Testis (tissue), 3 donors: Measurements from ENCODE around the gene PRRT2. TPM values are rescaled to one million over a fixed set of nuclear protein-coding genes. Genes with fewer than 3 reads are reported as not detected.
"Not testable (repeated sequence)": the region's sequence is repeated elsewhere in the genome, so short reads cannot be mapped to it uniquely, and the experiment has no call there.

ENCODE experiments used
- DNase-seq: peaks from one replicate; pipeline ENCODE4 v3.0.0-alpha.2; 2019
- H3K27ac ChIP-seq, 2 donors: fragments of 200-600 bp; sonication (generic); one replicate each; pipeline ENCODE4 v1.5.1; 2019
- H3K27me3 ChIP-seq: fragments of 200-600 bp; sonication (generic); one replicate; pipeline ENCODE4 v1.5.1; 2019
- H3K36me3 ChIP-seq: fragments of 200-600 bp; sonication (generic); one replicate; pipeline ENCODE4 v1.5.1; 2017; ENCODE audit warnings: low read depth; ENCODE audit errors: missing control alignments
- H3K4me1 ChIP-seq: fragments of 200-600 bp; sonication (generic); one replicate; pipeline ENCODE4 v1.5.1; 2019
- H3K4me3 ChIP-seq, 2 donors: fragments of 200-600 bp; sonication (generic); one replicate each; pipeline ENCODE4 v1.5.1; 2017 to 2019
- H3K9me3 ChIP-seq: fragments of 200-600 bp; sonication (generic); one replicate; pipeline ENCODE4 v1.5.1; 2017
- POLR2A ChIP-seq: fragments of 450-650 bp; IDR thresholded peaks from one replicate; pipeline ENCODE4 v1.6.1; 2017; ENCODE audit warnings: antibody characterized with exemption, mild to moderate bottlenecking, moderate library complexity
- WGBS, 2 donors: methylation state at CpG; one replicate each; pipeline ENCODE4 v1.1.5; 2018; 5-methylcytosine and 5-hydroxymethylcytosine counted together
- intact Hi-C: fragments of 100-400 bp; cut with DNase I; formaldehyde crosslinking; loops from one replicate; pipeline ENCODE4 v1.15.1; 2023; ENCODE audit warnings: low total_unique reads
- polyA plus RNA-seq: library from polyadenylated mRNA; stranded (reverse); fragments of 350-450 nt; fragmentation: Illumina TruSeq; extraction: RNeasy Lipid Tissue Mini Kit (QIAGEN cat#74804); gene quantifications from one replicate; pipeline ENCODE4 v1.2.3, GENCODE V29; 2014; ENCODE audit warnings: low read depth, low replicate concordance; ENCODE audit not compliant: insufficient read depth
- total RNA-seq, 2 donors: library from RNA; depleted of rRNA; stranded (reverse); fragments of >200 nt; gene quantifications; one replicate each; pipeline ENCODE4 v1.2.3, GENCODE V29; 2016
- TF ChIP-seq, protein P1 (sequence below), 3 experiments: fragments of 450-650 bp in 2 of 3; fragments of 200-600 bp in 1 of 3; sonication (generic) in 1 of 3; IDR thresholded peaks; one replicate each; pipeline ENCODE4 v1.5.1; 2016 to 2019; ENCODE audit warnings: antibody characterized with exemption in 3 of 3, mild to moderate bottlenecking in 2 of 3, moderate library complexity in 1 of 3

The PRRT2 gene
- total and polyA plus RNA-seq, 3 donors from 2014 or later: 8.0 to 18.0 (median 13.3) TPM

DNA sequence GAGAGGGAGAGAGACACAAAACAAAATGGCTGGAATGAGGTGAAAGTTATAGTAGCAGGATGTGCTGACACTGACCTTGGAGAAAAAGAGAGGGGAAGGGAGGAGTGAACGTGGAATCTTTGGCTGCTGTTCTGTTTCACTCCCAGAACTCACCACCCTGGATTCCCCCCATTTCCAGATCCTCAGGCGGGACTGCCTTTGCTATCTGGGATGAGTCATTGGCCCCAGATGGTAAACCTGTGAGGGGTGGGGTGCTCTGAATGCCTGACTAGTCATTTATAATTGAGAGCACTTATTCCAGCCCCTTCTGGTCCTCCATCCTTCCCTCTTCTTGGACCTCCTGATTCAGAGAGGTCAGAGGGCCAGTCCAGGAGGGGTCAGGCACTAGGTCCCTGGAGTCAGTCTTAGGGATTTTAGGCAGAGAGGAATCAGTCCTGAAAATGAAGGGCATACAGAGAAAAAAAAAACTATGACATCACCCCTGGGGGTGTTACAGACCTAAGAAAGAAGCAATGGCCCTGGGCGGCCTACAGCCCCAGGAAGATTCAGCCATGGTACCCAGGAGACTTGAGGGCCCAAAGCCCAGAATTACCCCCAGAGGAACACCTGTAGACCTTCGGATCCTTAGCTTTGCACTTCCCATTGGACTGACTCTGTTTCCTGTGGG, 36.1 kb upstream of the PRRT2 start:
- WGBS, 2 donors: 56 to 62% methylated on average over 3 to 4 of the region's 4 CpGs
- Histone ChIP-seq H3K36me3 (no peaks in the 10 kb centered on the region), H3K4me1 (no peaks in the 10 kb centered on the region), H3K9me3 (no peaks in the 10 kb centered on the region), H3K27ac (no peak overlapping the region), H3K27me3 (no peaks in the 10 kb centered on the region), H3K4me3 (no peak overlapping the region)
- TF ChIP-seq, protein P1, sequence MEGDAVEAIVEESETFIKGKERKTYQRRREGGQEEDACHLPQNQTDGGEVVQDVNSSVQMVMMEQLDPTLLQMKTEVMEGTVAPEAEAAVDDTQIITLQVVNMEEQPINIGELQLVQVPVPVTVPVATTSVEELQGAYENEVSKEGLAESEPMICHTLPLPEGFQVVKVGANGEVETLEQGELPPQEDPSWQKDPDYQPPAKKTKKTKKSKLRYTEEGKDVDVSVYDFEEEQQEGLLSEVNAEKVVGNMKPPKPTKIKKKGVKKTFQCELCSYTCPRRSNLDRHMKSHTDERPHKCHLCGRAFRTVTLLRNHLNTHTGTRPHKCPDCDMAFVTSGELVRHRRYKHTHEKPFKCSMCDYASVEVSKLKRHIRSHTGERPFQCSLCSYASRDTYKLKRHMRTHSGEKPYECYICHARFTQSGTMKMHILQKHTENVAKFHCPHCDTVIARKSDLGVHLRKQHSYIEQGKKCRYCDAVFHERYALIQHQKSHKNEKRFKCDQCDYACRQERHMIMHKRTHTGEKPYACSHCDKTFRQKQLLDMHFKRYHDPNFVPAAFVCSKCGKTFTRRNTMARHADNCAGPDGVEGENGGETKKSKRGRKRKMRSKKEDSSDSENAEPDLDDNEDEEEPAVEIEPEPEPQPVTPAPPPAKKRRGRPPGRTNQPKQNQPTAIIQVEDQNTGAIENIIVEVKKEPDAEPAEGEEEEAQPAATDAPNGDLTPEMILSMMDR (IDR thresholded peaks at IDR 0.05): no peak
- no peak for TF ChIP-seq POLR2A
- no peak for DNase-seq
- intact Hi-C loops: no loop called here

DNA sequence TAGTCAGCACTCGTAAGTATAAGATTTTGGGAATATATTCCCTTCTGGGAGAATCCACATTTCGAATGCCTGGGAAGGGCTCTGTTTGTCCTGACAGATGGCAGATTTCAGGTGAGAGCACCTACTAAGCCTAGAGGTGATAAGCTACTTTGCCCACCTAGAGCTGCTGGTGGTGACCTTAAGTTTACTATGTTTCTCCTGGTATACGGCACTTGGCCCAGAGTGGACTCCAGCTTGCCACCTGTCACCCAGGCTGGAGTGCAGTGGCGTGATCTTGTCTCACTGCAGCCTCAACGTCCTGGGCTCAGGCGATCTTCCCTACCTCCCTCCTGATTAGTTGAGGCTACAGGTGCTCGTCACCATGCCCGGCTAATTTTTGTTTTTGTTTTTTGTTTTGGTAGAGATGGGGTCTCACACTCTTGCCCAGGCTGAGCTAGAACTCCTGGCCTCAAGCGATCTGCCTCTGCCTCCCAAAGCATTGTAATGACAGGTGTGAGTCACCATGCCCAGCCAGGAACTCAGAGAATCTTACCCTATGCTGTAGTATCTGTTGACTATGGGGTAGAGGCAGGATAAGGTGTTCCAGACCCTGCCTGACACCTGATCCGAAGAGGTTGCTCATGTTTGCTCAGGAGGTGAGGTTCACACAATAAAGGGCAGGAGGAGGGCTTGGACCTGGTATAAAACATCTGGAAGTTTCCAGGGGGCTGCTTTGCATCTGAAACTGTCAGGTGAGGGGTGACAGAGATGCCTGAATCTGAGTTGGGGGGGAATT, 34.2 kb upstream of the PRRT2 start, which contains the start of gene ZG16:
Gene ZG16, plus strand, starts transcription at position 681 of the 775 bp plus-strand sequence. CDS start 1,011 bp downstream, outside the sequence.
- Histone ChIP-seq H3K27me3 (no peaks in the 10 kb centered on the region), H3K36me3 (no peaks in the 10 kb centered on the region), H3K4me1 (no peaks in the 10 kb centered on the region), H3K9me3 (no peaks in the 10 kb centered on the region), H3K27ac (no peak within 1 kb of the TSS), H3K4me3 (no peak within 1 kb of the TSS)
- intact Hi-C loops: no loop called here
- no peak for DNase-seq
- TF ChIP-seq, protein P1 (IDR thresholded peaks at IDR 0.05): no peak
- no peak for TF ChIP-seq POLR2A
- WGBS, 2 donors: 79 to 88% methylated on average over 9 to 10 of the region's 10 CpGs

DNA sequence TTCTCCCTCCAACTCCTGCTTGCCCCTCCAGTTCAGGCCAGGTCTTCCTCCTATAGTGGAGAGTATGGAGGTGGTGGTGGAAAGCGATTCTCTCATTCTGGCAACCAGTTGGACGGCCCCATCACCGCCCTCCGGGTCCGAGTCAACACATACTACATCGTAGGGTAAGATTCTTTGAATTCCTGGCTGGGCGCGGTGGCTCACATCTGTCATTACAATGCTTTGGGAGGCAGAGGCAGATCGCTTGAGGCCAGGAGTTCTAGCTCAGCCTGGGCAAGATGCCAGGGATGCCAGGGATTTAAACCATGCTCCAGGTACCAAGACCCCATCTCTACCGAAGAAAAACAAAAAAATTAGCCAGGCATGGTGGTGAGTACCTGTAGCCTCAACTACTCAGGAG, 32.5 kb upstream of the PRRT2 start:
- Histone ChIP-seq H3K36me3 (no peaks in the 10 kb centered on the region), H3K4me3 (no peak overlapping the region), H3K9me3 (no peaks in the 10 kb centered on the region), H3K4me1 (no peaks in the 10 kb centered on the region), H3K27ac (no peak overlapping the region), H3K27me3 (no peaks in the 10 kb centered on the region)
- no peak for DNase-seq
- WGBS, 2 donors: 67 to 78% methylated on average over 10 of the region's 10 CpGs
- no peak for TF ChIP-seq POLR2A
- TF ChIP-seq, protein P1 (IDR thresholded peaks at IDR 0.05): no peak
- intact Hi-C loops: no loop called here

DNA sequence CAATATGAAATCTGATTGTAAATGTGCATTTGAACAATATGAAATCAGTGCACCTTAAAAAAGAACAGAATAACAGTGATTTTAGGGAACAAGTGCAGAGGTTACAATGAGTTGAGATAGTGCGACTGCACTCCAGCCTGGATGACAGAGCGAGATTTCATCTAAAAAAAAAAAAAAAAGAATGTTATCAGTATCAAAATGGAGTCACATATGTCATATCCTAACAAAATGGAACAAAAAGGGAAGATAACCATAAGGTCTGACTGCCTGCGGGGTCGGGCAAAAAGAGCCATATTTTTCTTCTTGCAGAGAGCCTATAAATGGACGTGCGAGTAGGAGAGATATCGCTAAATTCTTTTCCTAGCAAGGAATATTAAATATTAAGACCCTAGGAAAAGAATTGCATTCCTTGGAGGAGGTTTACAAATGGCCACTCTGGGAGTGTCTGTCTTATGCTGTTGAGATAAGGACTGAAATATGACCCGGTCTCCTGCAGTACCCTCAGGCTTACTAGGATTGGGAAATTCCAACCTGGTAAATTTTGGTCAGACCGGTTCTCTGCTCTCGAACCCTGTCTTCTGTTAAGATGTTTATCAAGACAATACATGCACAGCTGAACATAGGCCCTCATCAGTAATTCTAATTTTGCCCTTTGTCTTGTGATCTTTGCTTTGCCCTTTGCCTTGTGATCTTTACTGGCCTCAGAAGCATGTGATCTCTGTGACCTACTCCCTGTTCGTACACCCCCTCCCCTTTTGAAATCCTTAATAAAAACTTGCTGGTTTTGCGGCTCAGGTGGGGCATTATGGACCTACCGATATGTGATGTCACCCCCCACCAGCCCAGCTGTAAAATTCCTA, 28.7 kb upstream of the PRRT2 start:
- intact Hi-C loops, H3K4me1 ChIP-seq, H3K9me3 ChIP-seq, H3K36me3 ChIP-seq, H3K27me3 ChIP-seq, H3K27ac ChIP-seq, DNase-seq, H3K4me3 ChIP-seq: not testable (repeated sequence)
- WGBS, 2 donors: 74 to 75% methylated on average over 13 of the region's 13 CpGs

DNA sequence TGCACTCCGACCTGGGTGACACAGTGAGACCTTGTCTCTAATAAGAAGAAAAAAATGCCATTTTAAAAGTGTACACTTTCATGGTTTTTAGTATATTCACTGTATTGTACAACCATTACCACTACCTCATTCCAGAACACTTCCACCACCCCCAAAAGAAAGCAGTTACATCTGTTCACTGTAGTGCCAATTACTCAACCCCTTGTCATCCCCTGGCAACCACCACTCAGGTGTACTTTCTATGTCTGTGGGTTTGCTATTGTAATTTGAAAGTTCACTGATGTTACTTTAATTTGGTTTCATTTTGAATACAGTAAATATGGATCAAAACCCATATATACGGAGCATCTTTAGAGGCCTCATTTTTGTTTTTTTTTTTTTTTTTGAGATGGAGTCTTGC, 27.8 kb upstream of the PRRT2 start:
- no peak overlapping the region for H3K4me3 ChIP-seq
- no peaks in the 10 kb centered on the region for H3K9me3 ChIP-seq
- WGBS, 2 donors: 88 to 91% methylated on average over 2 of the region's 2 CpGs
- TF ChIP-seq, protein P1 (IDR thresholded peaks at IDR 0.05): no peak
- TF ChIP-seq POLR2A: no peak
- H3K36me3 ChIP-seq: no peaks in the 10 kb centered on the region
- H3K4me1 ChIP-seq: no peaks in the 10 kb centered on the region
- intact Hi-C loops: no loop called here
- no peaks in the 10 kb centered on the region for H3K27me3 ChIP-seq
- DNase-seq: no peak
- H3K27ac ChIP-seq: no peak overlapping the region
